NAMALWA (cell line): ENCODE data around the gene CNTROB.
A peak's percentile ranks its signal among the peaks of the same experiment; 100 is the strongest.

Experiments
- DNase-seq: peaks from one replicate; pipeline ENCODE4 v3.0.0-alpha.2; 2015; ENCODE audit warnings: low spot score

CNTROB gene

DNA sequence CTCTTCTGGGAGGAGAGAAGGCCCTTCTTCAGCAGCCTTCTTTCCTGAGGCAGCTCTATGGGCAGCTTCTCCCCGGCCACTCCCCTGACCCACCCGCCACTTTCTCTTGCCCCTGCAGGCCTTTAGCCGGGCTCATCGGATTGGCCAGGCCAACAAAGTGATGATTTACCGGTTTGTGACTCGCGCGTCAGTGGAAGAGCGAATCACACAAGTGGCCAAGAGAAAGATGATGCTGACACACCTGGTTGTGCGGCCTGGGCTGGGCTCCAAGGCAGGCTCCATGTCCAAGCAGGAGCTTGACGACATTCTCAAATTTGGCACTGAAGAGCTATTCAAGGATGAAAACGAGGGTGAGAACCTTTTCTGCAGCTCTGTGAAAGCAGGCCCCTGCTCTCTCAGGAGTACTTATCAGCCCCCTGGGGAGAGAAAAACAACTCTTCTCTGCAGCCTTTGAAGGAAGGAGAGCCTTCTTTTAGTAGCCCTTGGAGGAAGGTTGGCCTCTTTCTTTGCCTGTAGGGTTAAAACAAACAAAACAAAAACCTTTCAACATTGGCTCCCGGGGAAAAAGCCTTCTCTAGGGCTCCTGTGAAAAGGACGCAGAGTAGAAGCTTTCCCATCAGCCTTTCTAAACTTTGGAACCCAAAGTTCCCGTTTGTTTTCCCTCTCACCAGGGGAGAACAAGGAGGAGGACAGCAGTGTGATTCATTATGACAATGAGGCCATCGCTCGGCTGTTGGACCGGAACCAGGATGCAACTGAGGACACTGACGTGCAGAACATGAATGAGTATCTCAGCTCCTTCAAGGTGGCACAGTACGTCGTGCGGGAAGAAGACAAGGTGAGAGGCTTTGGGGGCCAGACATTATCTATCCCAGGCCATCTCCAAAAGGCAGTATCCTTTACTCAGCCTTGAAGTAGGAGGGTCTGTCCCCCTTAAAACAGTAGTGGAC is 28.6 kb upstream of the CNTROB start:
- DNase-seq, result no peak

DNA sequence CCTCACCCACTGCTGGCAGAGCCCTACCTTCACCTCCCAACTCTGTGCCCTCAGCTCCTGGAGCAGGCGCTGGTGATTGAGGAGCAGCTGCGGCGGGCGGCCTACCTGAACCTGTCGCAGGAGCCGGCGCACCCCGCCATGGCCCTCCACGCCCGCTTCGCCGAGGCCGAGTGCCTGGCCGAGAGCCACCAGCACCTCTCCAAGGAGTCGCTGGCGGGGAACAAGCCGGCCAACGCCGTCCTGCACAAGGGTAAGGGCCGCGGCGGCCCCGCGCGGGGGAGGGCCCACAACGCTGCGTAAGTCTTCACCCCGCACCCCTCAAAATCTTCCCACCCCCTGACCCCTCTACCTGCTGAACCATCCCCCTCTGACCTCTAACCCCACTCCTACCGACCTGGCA is 22.9 kb upstream of the CNTROB start:
- DNase-seq, result no peak

GRCh38 chr17:7910281-7910680 is 21.7 kb upstream of the CNTROB start:
- no peak for DNase-seq

- no peak for DNase-seq
Measured at GRCh38 chr17:7910711-7911110, 21.3 kb upstream of the CNTROB start.

DNA sequence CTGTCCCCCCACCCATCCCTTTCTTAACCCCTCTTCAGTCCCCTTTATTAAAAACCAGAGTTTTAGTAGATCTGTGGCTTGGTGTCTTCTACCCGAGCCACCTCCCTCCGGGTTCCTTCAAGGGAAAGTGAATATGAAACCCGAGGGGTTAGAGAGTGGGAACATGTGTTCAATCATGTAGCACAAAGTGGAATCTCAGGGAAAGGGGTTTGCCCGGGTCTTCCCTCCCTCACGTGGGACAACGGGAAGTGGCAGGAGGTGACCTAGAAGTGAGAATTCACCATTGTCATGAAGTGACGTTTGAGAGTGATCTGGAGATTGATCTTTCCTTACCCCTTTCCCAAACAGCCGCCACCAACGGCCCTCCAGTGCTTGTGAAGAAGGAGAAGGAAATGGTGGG is 20.9 kb upstream of the CNTROB start:
- DNase-seq, result no peak

DNA sequence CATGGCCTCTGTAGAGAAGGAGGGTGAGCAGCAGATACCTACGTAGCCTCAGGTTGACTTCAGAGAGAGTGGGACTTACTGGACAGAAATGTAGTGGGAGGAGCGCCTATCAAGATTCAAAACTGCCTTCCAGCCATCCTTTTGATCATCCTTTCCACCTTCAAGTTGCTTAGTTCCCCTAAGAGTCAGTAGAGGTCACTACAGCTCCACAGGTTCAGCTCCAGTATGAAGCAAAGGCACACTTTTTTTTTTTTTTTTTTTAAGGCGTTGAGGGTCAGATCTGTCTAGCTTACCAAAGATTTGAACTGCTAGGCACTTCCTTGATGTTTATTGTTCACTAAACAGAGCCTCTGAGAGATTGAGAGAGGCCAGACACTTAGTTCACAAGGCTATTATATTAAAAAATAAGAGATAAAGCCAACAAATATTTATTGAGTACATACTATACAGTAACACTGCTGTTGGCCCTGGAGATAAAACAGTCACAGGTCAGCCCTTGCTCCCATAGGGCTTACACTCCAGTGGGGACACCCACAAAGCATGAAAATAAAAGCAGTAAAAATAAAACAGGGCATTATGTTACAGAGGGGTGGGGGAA is 19.0 kb upstream of the CNTROB start:
- DNase-seq, result peak; percentile 85

- no peak for DNase-seq
Measured at GRCh38 chr17:7915179-7915610, 16.8 kb upstream of the CNTROB start.

GRCh38 chr17:7915611-7916384 is 16.2 kb upstream of the CNTROB start, which contains the start of gene RNF227:
Gene RNF227, minus strand, starts transcription at chr17:7916289. Its CDS starts 94 bp downstream, at chr17:7916195.
- peak; percentile 87 for DNase-seq

DNA sequence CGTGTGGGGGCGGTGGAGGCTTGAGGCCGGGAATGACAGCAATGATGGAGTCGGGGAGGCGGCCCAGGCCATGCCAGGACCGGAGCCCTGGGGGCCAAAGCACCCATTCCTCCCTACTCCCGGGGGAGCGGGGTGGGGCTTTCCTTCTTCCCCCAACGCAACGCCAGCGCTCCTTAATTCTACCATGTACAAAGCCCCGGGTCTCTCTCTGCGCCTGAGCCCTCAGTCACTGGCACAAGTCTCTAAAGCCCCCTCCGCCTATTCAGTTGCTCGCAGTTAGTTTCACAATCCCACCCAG is 15.7 kb upstream of the CNTROB start:
- no peak for DNase-seq

- no peak for DNase-seq
Measured at GRCh38 chr17:7916808-7917207, 15.2 kb upstream of the CNTROB start.

DNA sequence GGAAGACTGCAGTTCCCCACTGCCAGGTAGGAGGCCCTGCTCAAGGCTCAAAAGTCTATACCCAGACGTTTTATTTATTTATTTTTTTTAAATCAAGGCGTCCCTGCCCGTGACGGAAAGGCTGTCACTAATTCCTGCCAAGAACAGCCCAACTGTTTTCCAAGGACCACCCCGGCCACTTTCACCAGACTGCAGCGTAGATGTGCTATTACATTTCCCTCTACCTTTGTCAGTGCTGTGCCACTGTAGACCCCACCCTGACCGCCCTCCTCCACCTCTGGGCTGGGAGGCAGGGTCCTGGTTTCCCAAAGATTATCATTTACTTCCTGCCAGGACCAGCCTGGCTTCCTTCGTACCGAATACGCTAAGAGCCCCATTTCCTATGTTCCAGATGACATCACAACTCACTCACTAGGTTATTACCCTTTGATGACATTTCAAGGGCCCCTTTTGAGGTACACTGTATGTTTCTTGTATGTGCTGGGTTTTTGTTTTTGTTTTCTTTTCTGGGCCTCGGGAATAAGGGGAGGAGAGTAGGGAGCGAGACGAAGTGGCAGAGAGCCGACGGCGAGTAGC is 9.6 kb upstream of the CNTROB start:
- no peak for DNase-seq

GRCh38 chr17:7922845-7923628 is 9.0 kb upstream of the CNTROB start:
- peak; percentile 54 for DNase-seq

GRCh38 chr17:7927596-7927995 is 4.4 kb upstream of the CNTROB start:
- DNase-seq, result no peak

GRCh38 chr17:7929158-7930023 is 2.6 kb upstream of the CNTROB start, which contains the start of gene KCNAB3:
Gene KCNAB3, minus strand, starts transcription at chr17:7929856. Its CDS starts 421 bp downstream, at chr17:7929435.
- DNase-seq, result peak; percentile 82

GRCh38 chr17:7930841-7931631 is 970 bp upstream of the CNTROB start:
- DNase-seq, result no peak

- DNase-seq, result no peak
Measured at GRCh38 chr17:7932483-7932891, 481 bp downstream of the CNTROB start.

GRCh38 chr17:7932949-7933348 is 943 bp downstream of the CNTROB start:
- peak; percentile 27 for DNase-seq

- DNase-seq, result no peak
Measured at GRCh38 chr17:7935859-7936258, 3.9 kb downstream of the CNTROB start.

DNA sequence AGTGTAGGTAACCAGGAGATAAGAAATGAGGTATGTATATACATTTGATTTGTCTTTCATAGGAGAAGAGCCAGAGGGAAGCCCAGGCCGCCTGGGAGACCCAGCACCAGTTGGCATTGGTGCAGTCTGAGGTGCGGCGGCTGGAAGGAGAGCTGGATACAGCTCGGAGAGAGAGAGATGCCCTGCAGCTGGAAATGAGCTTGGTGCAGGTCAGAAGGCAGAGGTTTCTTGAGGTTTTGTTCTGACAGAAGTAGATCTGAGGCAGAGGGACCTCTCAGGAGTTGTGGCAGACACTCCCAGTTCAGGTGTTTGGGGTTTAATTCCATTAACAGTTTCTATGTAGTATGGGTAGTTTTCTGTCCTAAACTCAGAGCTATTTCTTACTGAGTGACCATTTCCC is 8.0 kb downstream of the CNTROB start:
- DNase-seq, result no peak

DNA sequence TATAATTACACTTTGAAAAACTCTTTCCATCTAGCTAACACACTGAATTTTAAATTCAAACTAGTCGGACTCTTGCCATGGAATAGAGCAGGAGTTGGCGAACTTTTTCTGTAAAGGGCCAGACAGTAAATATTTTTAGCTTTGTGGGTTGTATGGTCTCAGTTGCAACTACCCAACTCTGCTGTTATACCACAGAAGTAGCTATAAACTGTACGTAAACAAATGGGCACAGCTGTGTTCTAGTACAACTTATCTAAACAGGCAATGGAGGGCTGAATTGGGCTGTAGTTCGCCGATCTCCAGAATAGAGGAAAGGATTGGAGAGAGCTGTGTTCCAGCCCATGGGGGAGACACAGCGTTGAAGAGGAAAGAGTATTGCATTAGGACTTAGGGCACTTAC is 8.7 kb downstream of the CNTROB start:
- DNase-seq, result no peak
